ENCODE results near the gene SDC1. TPM values are rescaled to one million over a fixed set of nuclear protein-coding genes. Genes with fewer than 3 reads are reported as not detected.

SDC1 gene
- polyA plus RNA-seq, 1 experiment, result 17.9 TPM

GRCh38 chr2:20193185-20193584 lies 31.7 kb downstream of the SDC1 start:
- Histone ChIP-seq H3K27ac (ENCODE audit: low read depth, low read length) (no peak overlapping the region), H3K4me3 (ENCODE audit: low read depth, low read length) (no peak overlapping the region), H3K9me3 (ENCODE audit: control insufficient read depth, insufficient read depth, low read length) (no peaks in the 10 kb centered on the region), H3K27me3 (ENCODE audit: control insufficient read depth, insufficient read depth, low read length) (no peaks in the 10 kb centered on the region)
- POLR2A ChIA-PET, result no interaction called here
- no peak for DNase-seq (ENCODE audit: low read depth, low spot score)
- TF ChIP-seq CTCF (IDR thresholded peaks at IDR 0.05; ENCODE audit: low read depth, low read length), result no peak
- CTCF ChIA-PET, result interaction anchor here (0.8 to 1.0 kb wide), 2 partner anchors 32 to 41 kb away, joined by 3 to 4 read pairs; no protein-coding TSS in a partner anchor

GRCh38 chr2:20192781-20193180 lies 32.1 kb downstream of the SDC1 start:
- no peak for DNase-seq (ENCODE audit: low read depth, low spot score)
- no peak overlapping the region for H3K27ac ChIP-seq (ENCODE audit: low read depth, low read length)

GRCh38 chr2:20191714-20192569 lies 33.0 kb downstream of the SDC1 start:
- Histone ChIP-seq H3K27me3 (ENCODE audit: control insufficient read depth, insufficient read depth, low read length) (no peaks in the 10 kb centered on the region), H3K9me3 (ENCODE audit: control insufficient read depth, insufficient read depth, low read length) (no peaks in the 10 kb centered on the region), H3K27ac (ENCODE audit: low read depth, low read length) (no peak overlapping the region), H3K4me3 (ENCODE audit: low read depth, low read length) (no peak overlapping the region)
- no peak for TF ChIP-seq CTCF (IDR thresholded peaks at IDR 0.05; ENCODE audit: low read depth, low read length)
- ChIA-PET CTCF (interaction anchor here (0.5 to 1.9 kb wide), 7 partner anchors 18 to 1022 kb away, joined by 3 to 10 read pairs (median 6); no protein-coding TSS in a partner anchor), POLR2A (no interaction called here)
- DNase-seq (ENCODE audit: low read depth, low spot score), result no peak

More at GRCh38 chr2:20192781-20193180, 32.1 kb downstream of the SDC1 start:
- ChIA-PET POLR2A (no interaction called here), CTCF (interaction anchor here (0.8 to 1.0 kb wide), 2 partner anchors 33 to 41 kb away, joined by 3 to 4 read pairs; no protein-coding TSS in a partner anchor)
- Histone ChIP-seq H3K27me3 (ENCODE audit: control insufficient read depth, insufficient read depth, low read length) (no peaks in the 10 kb centered on the region), H3K4me3 (ENCODE audit: low read depth, low read length) (no peak overlapping the region), H3K9me3 (ENCODE audit: control insufficient read depth, insufficient read depth, low read length) (no peaks in the 10 kb centered on the region)
- TF ChIP-seq CTCF (IDR thresholded peaks at IDR 0.05; ENCODE audit: low read depth, low read length), result no peak

- H3K4me3 ChIP-seq (ENCODE audit: low read depth, low read length), result no peak overlapping the region
- CTCF ChIA-PET, result interaction anchor here (0.6 to 1.9 kb wide), 8 partner anchors 12 to 235 kb away, joined by 3 to 10 read pairs (median 3); no protein-coding TSS in a partner anchor
- no peaks in the 10 kb centered on the region for H3K27me3 ChIP-seq (ENCODE audit: control insufficient read depth, insufficient read depth, low read length)
- peak; percentile 18 for DNase-seq (ENCODE audit: low read depth, low spot score)
- H3K27ac ChIP-seq (ENCODE audit: low read depth, low read length), result no peak overlapping the region
- H3K9me3 ChIP-seq (ENCODE audit: control insufficient read depth, insufficient read depth, low read length), result no peaks in the 10 kb centered on the region
- POLR2A ChIA-PET, result no interaction called here
- TF ChIP-seq CTCF (IDR thresholded peaks at IDR 0.05; ENCODE audit: low read depth, low read length), result peak; percentile 59
These were observed 33.8 kb downstream of the SDC1 start for GRCh38 chr2:20190876-20191713.
